GM21367 (cell line): ENCODE measurements around the gene DTHD1.

Experiments
- ATAC-seq: cut with Tn5 transposase; IDR thresholded peaks from one replicate; pipeline ENCODE4 v1.9.1; 2021; ENCODE audit not compliant: unreplicated experiment

DTHD1 gene

GRCh38 chr4:36281384-36282106 is at the start of gene DTHD1:
DTHD1 (plus strand) TSS chr4:36281616; CDS start chr4:36281759, 143 bp downstream.
- no peak for ATAC-seq

- no peak for ATAC-seq
These were observed 47.7 kb upstream of the DTHD1 start for GRCh38 chr4:36233567-36234266.

- ATAC-seq: no peak
These were observed 46.1 kb upstream of the DTHD1 start for GRCh38 chr4:36235306-36235705.

GRCh38 chr4:36236159-36236558 is 45.3 kb upstream of the DTHD1 start:
- no peak for ATAC-seq

GRCh38 chr4:36237366-36238313 is 43.8 kb upstream of the DTHD1 start:
- ATAC-seq: no peak

- ATAC-seq: peak; percentile 55
These were observed 39.6 kb upstream of the DTHD1 start for GRCh38 chr4:36241771-36242170.

GRCh38 chr4:36242629-36243354 is 38.6 kb upstream of the DTHD1 start:
- ATAC-seq: no peak

GRCh38 chr4:36243355-36244256 is 37.8 kb upstream of the DTHD1 start:
- peak; percentile 23 for ATAC-seq

GRCh38 chr4:36244257-36245082 is 36.9 kb upstream of the DTHD1 start, which contains the start of gene ARAP2:
ARAP2 (minus strand) TSS chr4:36244514; CDS start chr4:36229486, 15,028 bp downstream.
- ATAC-seq: peak; percentile 40

- no peak for ATAC-seq
These were observed 31.8 kb upstream of the DTHD1 start for GRCh38 chr4:36249610-36250009.

- ATAC-seq: no peak
These were observed 29.4 kb upstream of the DTHD1 start for GRCh38 chr4:36251983-36252382.

GRCh38 chr4:36254371-36254770 is 27.0 kb upstream of the DTHD1 start:
- no peak for ATAC-seq

GRCh38 chr4:36255577-36255976 is 25.8 kb upstream of the DTHD1 start:
- ATAC-seq: peak; percentile 81

GRCh38 chr4:36256398-36256891 is 25.0 kb upstream of the DTHD1 start:
- ATAC-seq: peak; percentile 43

- ATAC-seq: no peak
These were observed 20.7 kb upstream of the DTHD1 start for GRCh38 chr4:36260731-36261130.

- no peak for ATAC-seq
These were observed 17.1 kb upstream of the DTHD1 start for GRCh38 chr4:36264207-36264826.

GRCh38 chr4:36267486-36268268 is 13.7 kb upstream of the DTHD1 start:
- no peak for ATAC-seq
